Mesodermal cell (in vitro differentiated cells): ENCODE data around the gene TEKT3.

Experiments used
- H3K27ac ChIP-seq: 2 replicates; pipeline ENCODE4 v1.7.0; 2013; ENCODE audit warnings: mild to moderate bottlenecking, low read depth, low read length, moderate library complexity; ENCODE audit not compliant: severe bottlenecking
- H3K36me3 ChIP-seq: 2 replicates; pipeline ENCODE4 v1.7.1; 2013; ENCODE audit warnings: mild to moderate bottlenecking, low read length, moderate library complexity; ENCODE audit not compliant: control insufficient read depth, insufficient read depth
- H3K4me1 ChIP-seq: one replicate; pipeline ENCODE4 v1.7.1; 2013; ENCODE audit warnings: mild to moderate bottlenecking, low read length; ENCODE audit not compliant: insufficient read depth, control insufficient read depth, poor library complexity, severe bottlenecking
- H3K4me3 ChIP-seq: 2 replicates; pipeline ENCODE4 v1.7.0; 2013; ENCODE audit warnings: low read length, control low read depth, mild to moderate bottlenecking; ENCODE audit not compliant: insufficient read depth, poor library complexity, severe bottlenecking; ENCODE audit errors: extremely low read depth
- H3K9me3 ChIP-seq: 2 replicates; pipeline ENCODE4 v1.7.1; 2013; ENCODE audit warnings: mild to moderate bottlenecking, low read length, moderate library complexity; ENCODE audit not compliant: control insufficient read depth
- WGBS, 2 experiments: methylation state at CpG; one replicate each; pipeline ENCODE4 v1.1.5; 2013; ENCODE audit warnings: missing lambda C conversion rate in 2 of 2; ENCODE audit not compliant: insufficient coverage in 2 of 2; 5-methylcytosine and 5-hydroxymethylcytosine counted together

TEKT3 gene

DNA sequence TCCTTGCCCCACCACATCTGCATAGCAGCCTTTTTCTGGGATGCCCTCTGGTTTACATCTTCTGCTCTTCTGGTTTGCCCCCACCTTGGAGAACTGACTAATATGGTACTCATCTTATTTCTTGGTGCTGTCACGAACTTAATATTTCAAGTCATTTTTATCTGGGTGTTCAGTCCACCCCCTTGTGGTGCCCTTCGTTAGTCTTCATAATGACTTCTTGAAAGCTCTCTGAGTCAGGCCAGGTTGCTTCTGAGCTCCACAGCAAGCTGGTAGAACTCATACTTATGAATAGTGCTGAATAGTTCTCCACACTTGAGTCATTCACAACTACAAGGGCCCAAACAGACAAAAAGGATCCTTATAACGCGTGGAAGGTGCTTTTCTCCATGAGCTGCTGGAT is 35.8 kb upstream of the TEKT3 start:
- peak overlapping the region; percentile 91 for H3K27ac ChIP-seq
- no peaks in the 10 kb centered on the region for H3K9me3 ChIP-seq
- 78 to 90% methylated on average over 4 of the region's 4 CpGs for WGBS, 2 experiments
- peaks cover 5% of the 10 kb centered on the region for H3K4me1 ChIP-seq
- H3K36me3 ChIP-seq, result no peaks in the 10 kb centered on the region
- no peak overlapping the region for H3K4me3 ChIP-seq

GRCh38 chr17:15371376-15372130 is 30.2 kb upstream of the TEKT3 start:
- H3K9me3 ChIP-seq, result peaks cover 2% of the 10 kb centered on the region
- no peak overlapping the region for H3K27ac ChIP-seq
- H3K4me1 ChIP-seq, result no peaks in the 10 kb centered on the region
- H3K4me3 ChIP-seq, result no peak overlapping the region
- H3K36me3 ChIP-seq, result no peaks in the 10 kb centered on the region
- 89 to 91% methylated on average over 5 to 7 of the region's 9 CpGs for WGBS, 2 experiments

DNA sequence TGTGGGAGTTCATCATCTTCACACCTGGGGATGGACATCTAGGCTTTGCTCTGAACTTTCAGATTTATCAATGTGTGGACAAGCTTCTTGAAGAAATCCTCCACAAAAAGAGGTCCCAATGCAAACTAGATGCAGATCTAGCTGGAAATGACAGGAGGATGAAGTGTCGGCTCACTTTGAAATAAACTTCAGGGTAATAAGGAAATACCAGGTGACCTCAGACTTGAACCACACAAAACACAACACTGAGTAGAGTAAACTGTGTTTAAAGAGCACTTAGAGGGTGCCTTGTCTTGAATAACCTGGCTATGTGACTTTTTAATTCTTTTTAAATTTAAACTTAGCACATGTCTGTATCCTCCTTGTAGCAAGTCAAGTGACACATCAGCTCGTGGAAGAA is 27.2 kb upstream of the TEKT3 start:
- Histone ChIP-seq H3K4me1 (no peaks in the 10 kb centered on the region), H3K36me3 (no peaks in the 10 kb centered on the region), H3K9me3 (peaks cover 10% of the 10 kb centered on the region), H3K27ac (no peak overlapping the region), H3K4me3 (no peak overlapping the region)
- 67 to 100% methylated on average over 1 of the region's 2 CpGs for WGBS, 2 experiments

DNA sequence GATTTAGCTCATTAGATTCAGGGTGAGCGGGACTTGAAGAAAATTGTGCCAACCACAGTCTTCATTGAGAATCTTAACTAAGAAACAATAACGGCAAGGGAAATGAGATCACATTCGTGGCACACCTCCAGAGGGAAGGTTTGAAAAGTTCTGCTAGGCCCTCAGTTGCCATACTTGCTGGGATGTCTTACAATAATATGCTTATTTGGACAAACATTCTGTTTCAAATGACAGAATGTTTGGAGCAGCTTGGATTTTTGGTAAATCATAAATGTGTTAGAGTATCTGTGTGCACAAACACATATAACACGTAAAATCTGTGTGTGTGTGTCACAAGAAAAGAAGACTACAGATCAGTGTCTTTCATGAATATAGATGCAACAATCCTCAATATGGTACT is 24.6 kb upstream of the TEKT3 start:
- WGBS, 2 experiments, result 90 to 100% methylated on average over 1 to 2 of the region's 4 CpGs
- Histone ChIP-seq H3K36me3 (no peaks in the 10 kb centered on the region), H3K9me3 (peaks cover 10% of the 10 kb centered on the region), H3K4me3 (no peak overlapping the region), H3K4me1 (no peaks in the 10 kb centered on the region), H3K27ac (no peak overlapping the region)

DNA sequence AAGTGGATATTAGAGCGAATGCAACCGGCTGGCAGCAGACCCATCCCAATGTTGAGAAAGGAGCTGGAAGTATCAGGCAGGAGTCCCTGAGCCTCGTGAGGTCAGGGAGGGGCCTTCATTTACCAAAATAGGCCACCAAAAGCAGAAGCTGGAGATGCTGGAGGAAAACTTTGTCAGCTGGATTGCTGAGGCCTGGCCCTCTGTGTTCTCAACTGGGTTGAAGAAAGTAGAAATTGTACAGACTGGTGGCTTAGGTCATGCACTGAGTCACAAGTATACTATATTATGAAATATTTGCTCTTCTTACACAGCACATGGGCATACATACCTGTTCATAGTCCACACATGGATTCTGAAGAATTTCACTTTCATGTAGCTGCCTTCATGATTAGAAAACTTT is 23.2 kb upstream of the TEKT3 start:
- H3K4me1 ChIP-seq, result no peaks in the 10 kb centered on the region
- H3K27ac ChIP-seq, result no peak overlapping the region
- H3K36me3 ChIP-seq, result no peaks in the 10 kb centered on the region
- WGBS, 2 experiments, result 85 to 100% methylated on average over 2 to 3 of the region's 3 CpGs
- no peak overlapping the region for H3K4me3 ChIP-seq
- peaks cover 10% of the 10 kb centered on the region for H3K9me3 ChIP-seq

DNA sequence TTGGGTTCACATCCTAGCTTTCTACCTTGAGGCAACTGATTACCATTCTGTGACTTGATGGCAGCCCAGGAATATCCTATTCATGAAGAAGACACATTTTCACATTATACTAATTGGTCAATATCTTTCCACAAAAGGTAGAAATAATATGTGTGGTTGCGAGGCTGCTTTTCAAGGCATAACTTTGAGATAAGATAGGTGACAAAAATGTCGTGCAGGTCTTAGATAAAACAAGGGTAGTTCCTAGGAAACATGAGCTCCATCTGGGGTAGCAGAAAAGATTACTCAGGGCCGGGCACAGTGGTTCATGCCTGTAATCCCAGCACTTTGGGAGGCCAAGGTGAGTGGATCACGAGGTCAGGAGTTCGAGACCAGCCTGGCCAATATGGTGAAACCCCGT is 22.3 kb upstream of the TEKT3 start:
- WGBS, 2 experiments, result 81 to 88% methylated on average over 1 to 3 of the region's 6 CpGs
- Histone ChIP-seq H3K9me3 (peaks cover 10% of the 10 kb centered on the region), H3K4me1 (no peaks in the 10 kb centered on the region), H3K27ac (no peak overlapping the region), H3K4me3 (no peak overlapping the region), H3K36me3 (no peaks in the 10 kb centered on the region)

GRCh38 chr17:15361592-15361991 is 20.2 kb upstream of the TEKT3 start:
- H3K4me3 ChIP-seq, result no peak overlapping the region
- H3K4me1 ChIP-seq, result no peaks in the 10 kb centered on the region
- 92 to 100% methylated on average over 1 to 2 of the region's 2 CpGs for WGBS, 2 experiments

DNA sequence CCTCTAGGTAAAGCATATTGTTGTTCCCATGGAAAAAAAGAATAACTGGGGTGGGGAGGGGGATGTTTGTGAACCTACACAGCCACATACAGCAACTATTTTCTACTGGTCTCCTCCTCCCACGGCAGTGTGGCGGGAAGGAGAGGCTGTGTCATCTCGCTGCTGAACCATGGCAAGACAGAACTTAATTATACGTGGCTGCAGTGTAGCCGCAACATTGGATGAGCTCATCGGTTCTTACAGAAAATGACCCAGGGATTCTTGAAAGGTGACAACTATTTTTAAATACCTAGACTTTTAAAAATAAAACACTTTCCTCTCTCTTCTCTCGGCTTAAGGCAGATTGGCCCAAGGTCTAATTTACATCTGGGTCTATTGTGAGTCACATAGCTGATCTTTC is 19.8 kb upstream of the TEKT3 start:
- Histone ChIP-seq H3K27ac (no peak overlapping the region), H3K4me3 (no peak overlapping the region), H3K36me3 (no peaks in the 10 kb centered on the region), H3K9me3 (peaks cover 4% of the 10 kb centered on the region), H3K4me1 (no peaks in the 10 kb centered on the region)
- 85 to 91% methylated on average over 6 of the region's 7 CpGs for WGBS, 2 experiments

More at GRCh38 chr17:15361592-15361991, 20.2 kb upstream of the TEKT3 start:
- Histone ChIP-seq H3K36me3 (no peaks in the 10 kb centered on the region), H3K27ac (no peak overlapping the region), H3K9me3 (peaks cover 9% of the 10 kb centered on the region)

DNA sequence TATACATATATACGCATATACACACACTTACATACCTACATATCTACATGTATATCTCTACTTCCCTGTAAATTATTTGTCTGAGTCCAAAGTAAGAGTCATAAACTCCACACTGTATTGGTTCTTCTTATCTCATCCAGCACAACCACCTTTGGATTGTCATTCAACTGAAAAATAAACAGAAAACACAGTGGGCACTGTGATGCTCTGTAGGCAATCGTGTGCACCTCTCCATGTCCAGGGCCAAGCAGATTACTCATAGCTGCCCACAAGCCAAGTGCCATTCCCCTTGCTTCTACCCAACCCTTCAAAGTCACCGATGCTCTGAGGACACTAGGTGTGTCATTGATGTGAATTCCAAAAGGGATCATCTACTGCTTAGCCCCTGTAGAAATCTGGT is 12.9 kb upstream of the TEKT3 start:
- no peaks in the 10 kb centered on the region for H3K36me3 ChIP-seq
- 100% methylated on average over 1 of the region's 3 CpGs; no CpG with 5 or more reads in 1 of the 2 experiments for WGBS, 2 experiments
- peaks cover 10% of the 10 kb centered on the region for H3K4me1 ChIP-seq
- H3K9me3 ChIP-seq, result peaks cover 4% of the 10 kb centered on the region
- H3K27ac ChIP-seq, result no peak overlapping the region
- H3K4me3 ChIP-seq, result no peak overlapping the region

DNA sequence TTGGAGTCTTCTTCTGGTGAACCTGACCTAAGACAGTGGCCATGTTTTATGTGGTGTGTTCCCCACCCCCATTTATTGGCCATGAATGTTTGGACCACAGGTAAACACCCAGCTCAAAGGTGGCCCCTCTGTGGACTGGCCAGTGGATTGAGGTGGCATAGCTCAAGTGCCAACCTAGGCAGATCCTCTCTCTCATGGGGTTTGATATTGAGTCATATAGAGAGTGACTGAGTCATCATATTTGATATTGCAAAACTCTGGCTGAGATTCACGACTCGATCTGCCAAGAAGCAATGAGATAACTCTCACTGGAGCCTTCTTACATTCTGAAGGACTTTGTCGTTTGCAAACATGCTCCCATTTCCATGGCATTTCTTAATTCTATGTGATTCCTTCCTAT is 10.5 kb upstream of the TEKT3 start:
- H3K4me3 ChIP-seq, result no peak overlapping the region
- H3K4me1 ChIP-seq, result peaks cover 12% of the 10 kb centered on the region
- no peaks in the 10 kb centered on the region for H3K36me3 ChIP-seq
- WGBS, 2 experiments, result 91 to 97% methylated on average over 2 to 3 of the region's 3 CpGs
- H3K27ac ChIP-seq, result peak overlapping the region; percentile 78
- H3K9me3 ChIP-seq, result peaks cover 4% of the 10 kb centered on the region

- peaks cover 4% of the 10 kb centered on the region for H3K9me3 ChIP-seq
- H3K36me3 ChIP-seq, result no peaks in the 10 kb centered on the region
- 89 to 92% methylated on average over 3 to 4 of the region's 4 CpGs for WGBS, 2 experiments
- peaks cover 12% of the 10 kb centered on the region for H3K4me1 ChIP-seq
- no peak overlapping the region for H3K4me3 ChIP-seq
- peak overlapping the region; percentile 78 for H3K27ac ChIP-seq
These were observed 10.1 kb upstream of the TEKT3 start for GRCh38 chr17:15351478-15351840.
